ENCODE results near the gene AADACL2.

The AADACL2 gene

DNA sequence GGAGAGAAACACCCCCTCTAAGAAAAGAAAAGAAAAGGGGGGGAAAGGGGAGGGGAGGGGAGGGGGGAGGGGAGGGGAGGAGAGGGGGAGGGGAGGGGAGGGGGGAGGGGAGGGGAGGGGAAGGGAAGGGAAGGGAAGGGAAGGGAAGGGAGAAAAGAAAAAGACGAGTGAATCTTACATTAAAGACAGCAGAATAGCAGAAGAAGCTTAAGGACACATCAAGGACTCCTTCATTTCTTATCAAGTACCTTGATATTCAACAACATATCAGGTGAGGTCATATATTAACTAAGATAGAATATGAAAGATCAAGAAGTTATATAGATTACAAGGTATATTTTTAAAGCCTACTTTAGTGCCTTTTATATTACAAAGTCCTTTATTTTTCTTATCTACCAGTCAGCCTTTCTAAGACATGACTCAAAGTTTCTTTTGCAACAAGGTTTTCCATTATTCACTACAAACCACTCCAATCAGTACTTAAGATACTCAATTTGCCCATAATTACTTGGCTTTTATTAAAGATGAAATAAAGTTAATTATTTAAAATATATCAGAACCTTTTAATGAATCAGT, 62.5 kb downstream of the AADACL2 start:
- DNase-seq (ENCODE audit: low read depth, low spot score): no peak
- H3K27ac ChIP-seq: no peak overlapping the region

DNA sequence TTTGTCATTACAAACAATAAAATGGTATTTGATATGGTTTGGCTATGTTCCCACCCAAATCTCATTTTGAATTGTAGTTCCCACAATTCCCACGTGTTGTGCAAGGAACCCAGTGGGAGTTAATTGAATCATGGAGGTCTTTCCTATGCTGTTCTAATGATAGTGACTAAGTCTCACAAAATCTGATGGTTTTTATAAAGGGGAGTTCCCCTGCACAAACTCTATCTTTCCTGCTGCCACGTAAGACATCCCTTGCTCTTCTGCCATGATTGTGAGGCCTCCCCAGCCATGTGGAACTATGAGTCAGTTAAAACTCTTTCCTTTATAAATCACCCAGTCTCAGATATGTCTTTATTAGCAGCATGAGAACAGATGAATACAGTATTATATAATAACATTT, 64.7 kb downstream of the AADACL2 start:
- H3K27ac ChIP-seq: no peak overlapping the region
- no peak for DNase-seq (ENCODE audit: low read depth, low spot score)

DNA sequence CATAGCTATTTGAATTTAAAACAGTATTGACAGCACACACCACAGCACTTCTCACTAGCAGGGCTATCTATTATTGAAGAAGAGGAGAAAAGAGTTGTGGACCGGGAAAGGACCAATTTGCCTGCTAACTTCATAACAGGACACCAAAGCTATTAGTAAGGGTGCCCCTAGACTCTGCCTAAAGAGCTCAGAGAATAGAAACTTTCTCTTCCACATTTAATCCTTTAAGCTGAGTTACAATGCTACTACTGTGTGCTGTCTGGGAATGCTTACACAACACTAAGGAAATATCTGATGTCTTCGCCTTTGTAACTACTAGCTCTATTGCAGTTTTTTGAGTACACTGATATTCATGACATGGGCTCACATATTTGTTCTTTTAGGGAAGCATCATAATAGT, 66.7 kb downstream of the AADACL2 start:
- H3K27ac ChIP-seq: no peak overlapping the region
- DNase-seq (ENCODE audit: low read depth, low spot score): no peak

DNA sequence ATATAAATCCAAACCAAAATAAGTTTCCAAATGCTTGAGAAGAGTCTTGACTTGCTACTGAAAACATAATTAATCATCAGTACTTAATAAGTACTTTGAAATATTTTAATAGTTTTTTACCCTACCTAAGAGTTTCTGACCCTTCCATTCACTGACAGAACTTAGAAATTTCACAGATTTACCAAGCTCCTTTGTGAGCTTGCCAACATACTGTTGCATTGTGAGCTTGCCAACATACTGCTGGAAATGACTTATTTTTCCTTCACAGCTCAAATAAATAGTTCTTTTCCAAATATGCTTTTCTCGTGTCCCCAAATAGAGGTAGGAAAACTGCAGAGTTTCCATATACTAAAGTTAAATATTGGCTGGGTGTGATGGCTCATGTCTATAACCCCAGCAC, 70.5 kb downstream of the AADACL2 start:
- no peak for DNase-seq (ENCODE audit: low read depth, low spot score)
- no peak overlapping the region for H3K27ac ChIP-seq

DNA sequence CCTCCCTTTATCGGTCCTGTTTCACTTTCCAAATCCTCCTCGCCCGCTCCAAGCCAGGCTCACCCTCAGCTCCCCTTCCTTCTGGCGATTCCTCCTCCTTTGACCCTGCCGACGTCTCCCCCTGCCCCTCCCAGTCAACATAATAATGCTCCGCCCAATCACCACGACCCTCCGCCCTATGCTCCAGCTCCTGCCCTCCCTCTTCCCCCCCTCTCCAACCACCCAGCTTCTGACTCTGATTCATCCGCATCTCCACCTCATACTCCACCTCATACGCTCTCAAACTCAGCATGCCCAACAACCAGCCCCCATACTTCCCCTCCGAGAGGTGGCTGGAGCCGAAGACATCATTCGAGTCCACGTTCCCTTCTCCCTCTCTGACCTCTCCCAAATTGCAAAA, 73.1 kb downstream of the AADACL2 start:
- H3K27ac ChIP-seq: no peak overlapping the region

More for the DNA sequence above, 73.1 kb downstream of the AADACL2 start:
- no peak for DNase-seq (ENCODE audit: low read depth, low spot score)
